HEK293 (cell line): ENCODE measurements around the gene TOMM70.

Experiments
- CTCF ChIA-PET: fragments of 350-600 bp; formaldehyde crosslinking; extraction: SDS; loops from one replicate; lab custom pipeline; 2021; ENCODE audit warnings: antibody characterized with exemption; lab: Yijun Ruan, JAX
- POLR2A ChIA-PET: fragments of 300-600 bp; formaldehyde crosslinking; extraction: SDS; loops from one replicate; lab custom pipeline; 2020; ENCODE audit warnings: antibody characterized with exemption, inconsistent platforms; lab: Yijun Ruan, JAX
- H3K27ac ChIP-seq: fragments of 200-500 bp; sonication (Bioruptor generic); 2 replicates; pipeline ENCODE4 v1.5.1; 2014; ENCODE audit warnings: low read depth, low read length, control low read depth, inconsistent platforms; ENCODE audit errors: extremely low read depth
- H3K36me3 ChIP-seq, 2 experiments: fragments of 200-500 bp in 1 of 2; sonication (Bioruptor generic) in 1 of 2; 1 replicate in 1 of 2; 2 replicates in 1 of 2; pipeline ENCODE4 v1.5.1; 2014 to 2017; ENCODE audit warnings: inconsistent platforms in 2 of 2, low read length in 2 of 2; ENCODE audit not compliant: control insufficient read depth in 2 of 2, insufficient read depth in 1 of 2
- H3K4me1 ChIP-seq: fragments of 200-500 bp; sonication (Bioruptor generic); 2 replicates; pipeline ENCODE4 v1.5.1; 2014; ENCODE audit warnings: mild to moderate bottlenecking, low read length, inconsistent platforms; ENCODE audit not compliant: control insufficient read depth, insufficient read depth
- H3K4me3 ChIP-seq: 2 replicates; pipeline ENCODE4 v1.5.1; 2011; ENCODE audit warnings: low read depth, mild to moderate bottlenecking, control low read depth, low read length, moderate library complexity
- H3K9me3 ChIP-seq: fragments of 200-500 bp; sonication (Bioruptor generic); 2 replicates; pipeline ENCODE4 v1.5.1; 2014; ENCODE audit warnings: low read depth, low read length, inconsistent platforms; ENCODE audit not compliant: control insufficient read depth, insufficient read depth
- BCL11A ChIP-seq: fragments of 450-650 bp; formaldehyde crosslinking; IDR thresholded peaks from 2 replicates; pipeline ENCODE4 v1.5.1; 2016; ENCODE audit warnings: low read depth, missing biosample characterization, missing genetic modification characterization
- KLF8 ChIP-seq: fragments of 450-650 bp; formaldehyde crosslinking; IDR thresholded peaks from 2 replicates; pipeline ENCODE4 v1.5.1; 2016; ENCODE audit warnings: missing biosample characterization, missing genetic modification characterization
- KLF9 ChIP-seq: fragments of 450-650 bp; formaldehyde crosslinking; IDR thresholded peaks from 2 replicates; pipeline ENCODE4 v1.5.1; 2016; ENCODE audit warnings: missing biosample characterization, missing genetic modification characterization, low read depth
- PRDM4 ChIP-seq: fragments of 450-650 bp; formaldehyde crosslinking; IDR thresholded peaks from 2 replicates; pipeline ENCODE4 v1.5.1; 2017; ENCODE audit warnings: missing biosample characterization, missing genetic modification characterization
- SETDB1 ChIP-seq: IDR thresholded peaks from one replicate; pipeline ENCODE4 v1.6.1; 2017; ENCODE audit warnings: mild to moderate bottlenecking, low read length, moderate library complexity, mixed read lengths; ENCODE audit not compliant: insufficient read length
- SP3 ChIP-seq: fragments of 450-650 bp; formaldehyde crosslinking; IDR thresholded peaks from 2 replicates; pipeline ENCODE4 v1.5.1; 2016; ENCODE audit warnings: missing biosample characterization, missing genetic modification characterization
- ZNF174 ChIP-seq: fragments of 450-650 bp; formaldehyde crosslinking; IDR thresholded peaks from 2 replicates; pipeline ENCODE4 v1.5.0; 2017; ENCODE audit warnings: missing biosample characterization, mild to moderate bottlenecking, missing genetic modification characterization
- ZNF184 ChIP-seq: fragments of 450-650 bp; IDR thresholded peaks from 2 replicates; pipeline ENCODE4 v1.5.1; 2018; ENCODE audit warnings: missing biosample characterization, mild to moderate bottlenecking, missing genetic modification characterization
- ZNF23 ChIP-seq: fragments of 450-650 bp; formaldehyde crosslinking; IDR thresholded peaks from 2 replicates; pipeline ENCODE4 v1.5.1; 2016; ENCODE audit warnings: missing biosample characterization, missing genetic modification characterization, borderline replicate concordance
- ZNF449 ChIP-seq: fragments of 450-650 bp; formaldehyde crosslinking; IDR thresholded peaks from 2 replicates; pipeline ENCODE4 v1.5.1; 2017; ENCODE audit warnings: missing biosample characterization, mild to moderate bottlenecking, missing genetic modification characterization, moderate library complexity
- ZNF510 ChIP-seq: fragments of 450-650 bp; formaldehyde crosslinking; IDR thresholded peaks from 2 replicates; pipeline ENCODE4 v1.5.1; 2018; ENCODE audit warnings: mild to moderate bottlenecking, missing genetic modification characterization, missing biosample characterization; ENCODE audit not compliant: insufficient replicate concordance
- ZNF555 ChIP-seq: fragments of 450-650 bp; formaldehyde crosslinking; conservative IDR thresholded peaks from 2 replicates; pipeline ENCODE4 v1.5.1; 2017; ENCODE audit warnings: missing biosample characterization, mild to moderate bottlenecking, missing genetic modification characterization, inconsistent platforms
- ZNF561 ChIP-seq: fragments of 450-650 bp; IDR thresholded peaks from 2 replicates; pipeline ENCODE4 v1.5.1; 2018; ENCODE audit warnings: missing biosample characterization, missing genetic modification characterization, borderline replicate concordance
- ZNF610 ChIP-seq: fragments of 450-650 bp; formaldehyde crosslinking; IDR thresholded peaks from 2 replicates; pipeline ENCODE4 v1.5.1; 2016; ENCODE audit warnings: missing biosample characterization, missing genetic modification characterization, borderline replicate concordance
- ZNF623 ChIP-seq: fragments of 450-650 bp; formaldehyde crosslinking; IDR thresholded peaks from 2 replicates; pipeline ENCODE4 v1.5.1; 2016; ENCODE audit warnings: missing biosample characterization, missing genetic modification characterization
- ZNF664 ChIP-seq: fragments of 450-650 bp; formaldehyde crosslinking; IDR thresholded peaks from 2 replicates; pipeline ENCODE4 v1.5.1; 2016; ENCODE audit warnings: missing biosample characterization, missing genetic modification characterization
- ZSCAN30 ChIP-seq: fragments of 450-650 bp; IDR thresholded peaks from 2 replicates; pipeline ENCODE4 v1.5.1; 2018; ENCODE audit warnings: missing biosample characterization, mild to moderate bottlenecking, missing genetic modification characterization, moderate library complexity
- TF ChIP-seq, protein P1 (sequence below): fragments of 450-650 bp; formaldehyde crosslinking; IDR thresholded peaks from 2 replicates; pipeline ENCODE4 v1.5.1; 2016; ENCODE audit warnings: missing biosample characterization, missing genetic modification characterization
- TF ChIP-seq, protein P2 (sequence below): fragments of 450-650 bp; formaldehyde crosslinking; IDR thresholded peaks from 2 replicates; pipeline ENCODE4 v1.5.0; 2017; ENCODE audit warnings: missing biosample characterization, missing genetic modification characterization, borderline replicate concordance

Gene TOMM70

DNA sequence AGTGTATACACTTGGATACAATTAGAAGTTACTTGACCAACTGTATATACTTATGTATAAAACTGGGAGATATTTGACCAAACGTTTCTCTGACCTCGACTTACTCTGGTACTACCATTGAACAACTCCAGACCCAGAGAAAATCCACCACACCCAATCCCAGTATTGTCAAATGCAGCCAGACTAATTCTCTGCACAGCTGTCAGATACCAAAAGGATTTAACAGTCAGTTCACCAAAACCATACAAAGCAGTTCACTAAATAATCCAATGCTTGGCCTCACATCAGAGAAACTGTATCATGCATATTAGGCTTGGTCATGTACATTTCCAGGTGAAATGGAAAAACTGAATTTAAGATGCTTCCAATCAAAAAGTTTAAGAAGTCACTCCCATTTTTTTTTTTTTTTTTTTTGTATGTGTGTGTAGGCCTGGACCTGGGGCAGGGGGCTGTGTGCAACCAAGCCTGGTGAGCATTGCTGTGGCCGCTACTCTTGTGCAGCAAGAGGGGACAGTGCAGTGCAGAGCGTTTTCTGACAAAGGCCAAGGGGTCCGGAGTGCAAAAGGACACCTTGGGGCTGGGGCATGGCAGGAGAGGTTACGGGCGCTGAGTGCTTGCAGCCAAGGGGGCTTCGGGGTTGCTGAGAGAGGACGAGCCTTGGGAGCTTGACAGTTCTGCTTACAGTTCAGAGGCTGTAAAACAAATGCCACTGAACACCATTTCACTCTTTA, 1.4 kb downstream of the TOMM70 start:
- H3K4me1 ChIP-seq, result no peaks in the 10 kb centered on the region
- no peak for TF ChIP-seq KLF8 (tag by site-specific recombination)
- TF ChIP-seq ZNF561 (tag by site-specific recombination), result no peak
- no peak for TF ChIP-seq ZNF174 (tag by site-specific recombination)
- TF ChIP-seq SETDB1, result no peak
- no peak for TF ChIP-seq ZNF449
- TF ChIP-seq KLF9 (tag by site-specific recombination), result no peak
- TF ChIP-seq ZNF510 (tag by site-specific recombination), result no peak
- TF ChIP-seq, protein P1, sequence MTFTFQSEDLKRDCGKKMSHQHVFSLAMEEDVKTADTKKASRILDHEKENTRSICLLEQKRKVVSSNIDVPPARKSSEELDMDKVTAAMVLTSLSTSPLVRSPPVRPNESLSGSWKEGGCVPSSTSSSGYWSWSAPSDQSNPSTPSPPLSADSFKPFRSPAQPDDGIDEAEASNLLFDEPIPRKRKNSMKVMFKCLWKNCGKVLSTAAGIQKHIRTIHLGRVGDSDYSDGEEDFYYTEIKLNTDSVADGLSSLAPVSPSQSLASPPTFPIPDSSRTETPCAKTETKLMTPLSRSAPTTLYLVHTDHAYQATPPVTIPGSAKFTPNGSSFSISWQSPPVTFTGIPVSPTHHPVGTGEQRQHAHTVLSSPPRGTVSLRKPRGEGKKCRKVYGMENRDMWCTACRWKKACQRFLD (tag by site-specific recombination), result no peak
- TF ChIP-seq, protein P2, sequence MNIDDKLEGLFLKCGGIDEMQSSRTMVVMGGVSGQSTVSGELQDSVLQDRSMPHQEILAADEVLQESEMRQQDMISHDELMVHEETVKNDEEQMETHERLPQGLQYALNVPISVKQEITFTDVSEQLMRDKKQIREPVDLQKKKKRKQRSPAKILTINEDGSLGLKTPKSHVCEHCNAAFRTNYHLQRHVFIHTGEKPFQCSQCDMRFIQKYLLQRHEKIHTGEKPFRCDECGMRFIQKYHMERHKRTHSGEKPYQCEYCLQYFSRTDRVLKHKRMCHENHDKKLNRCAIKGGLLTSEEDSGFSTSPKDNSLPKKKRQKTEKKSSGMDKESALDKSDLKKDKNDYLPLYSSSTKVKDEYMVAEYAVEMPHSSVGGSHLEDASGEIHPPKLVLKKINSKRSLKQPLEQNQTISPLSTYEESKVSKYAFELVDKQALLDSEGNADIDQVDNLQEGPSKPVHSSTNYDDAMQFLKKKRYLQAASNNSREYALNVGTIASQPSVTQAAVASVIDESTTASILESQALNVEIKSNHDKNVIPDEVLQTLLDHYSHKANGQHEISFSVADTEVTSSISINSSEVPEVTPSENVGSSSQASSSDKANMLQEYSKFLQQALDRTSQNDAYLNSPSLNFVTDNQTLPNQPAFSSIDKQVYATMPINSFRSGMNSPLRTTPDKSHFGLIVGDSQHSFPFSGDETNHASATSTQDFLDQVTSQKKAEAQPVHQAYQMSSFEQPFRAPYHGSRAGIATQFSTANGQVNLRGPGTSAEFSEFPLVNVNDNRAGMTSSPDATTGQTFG, result no peak
- no peak for TF ChIP-seq PRDM4 (tag by site-specific recombination)
- no peak for TF ChIP-seq ZNF610
- no peak for TF ChIP-seq SP3 (tag by site-specific recombination)
- TF ChIP-seq, all 188 proteins: peak for 0
- Histone ChIP-seq H3K9me3 (no peaks in the 10 kb centered on the region), H3K36me3 (no peaks in the 10 kb centered on the region), H3K4me3 (peak overlapping the region; percentile 99), H3K27ac (no peak overlapping the region)
- ChIA-PET CTCF (no interaction called here), POLR2A (no interaction called here)

DNA sequence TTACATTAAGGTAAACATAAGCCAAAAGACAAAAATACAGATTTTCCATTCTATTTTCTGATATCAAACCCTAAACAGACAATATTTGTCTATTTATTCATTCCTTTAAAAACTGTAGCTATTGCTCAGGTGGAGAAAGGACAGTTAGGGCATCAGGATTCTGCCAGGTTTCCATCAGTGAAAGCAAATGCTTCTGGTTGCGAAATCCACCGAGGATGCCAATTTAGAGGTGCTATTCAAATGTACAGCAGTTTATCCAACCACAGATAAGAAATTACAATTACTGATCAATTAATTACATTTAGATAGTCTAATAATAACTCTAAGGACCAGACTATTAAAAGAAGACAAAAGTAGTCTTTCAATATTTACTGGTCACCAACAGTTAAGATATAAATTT, 3.9 kb downstream of the TOMM70 start:
- H3K27ac ChIP-seq, result no peak overlapping the region
- no peaks in the 10 kb centered on the region for H3K4me1 ChIP-seq
- H3K36me3 ChIP-seq, result no peaks in the 10 kb centered on the region
- no peak for TF ChIP-seq ZSCAN30
- TF ChIP-seq ZNF184, result no peak
- no peak for TF ChIP-seq ZNF664 (tag by site-specific recombination)
- no peak for TF ChIP-seq BCL11A (tag by site-specific recombination)
- no peak for TF ChIP-seq ZNF555
- TF ChIP-seq ZNF510 (tag by site-specific recombination), result no peak
- no peak for TF ChIP-seq ZNF623 (tag by site-specific recombination)
- no peak for TF ChIP-seq ZNF23 (tag by site-specific recombination)
- TF ChIP-seq, all 188 proteins: peak for 0
- no peaks in the 10 kb centered on the region for H3K9me3 ChIP-seq
- ChIA-PET CTCF (no interaction called here), POLR2A (no interaction called here)
- no peak overlapping the region for H3K4me3 ChIP-seq
